Skeletal muscle tissue (tissue), 5 donors: ENCODE results near the gene ZNF25. TPM values are rescaled to one million over a fixed set of nuclear protein-coding genes. Genes with fewer than 3 reads are reported as not detected.
"Not testable (repeated sequence)": the region's sequence is repeated elsewhere in the genome, so short reads cannot be mapped to it uniquely, and the experiment has no call there.

Source experiments
- H3K27ac ChIP-seq: one replicate; pipeline ENCODE4 v1.7.0; 2013; ENCODE audit warnings: mild to moderate bottlenecking, low read depth, low read length, inconsistent platforms
- H3K27me3 ChIP-seq, 3 donors: one replicate each; pipeline ENCODE4 v1.7.0; 2013; ENCODE audit warnings: low read length in 3 of 3; ENCODE audit not compliant: control insufficient read depth in 3 of 3, insufficient read depth in 3 of 3
- H3K36me3 ChIP-seq, 3 donors: one replicate each; pipeline ENCODE4 v1.7.0; 2013; ENCODE audit warnings: low read length in 3 of 3; ENCODE audit not compliant: control insufficient read depth in 3 of 3, insufficient read depth in 3 of 3
- H3K4me1 ChIP-seq, 3 donors: one replicate each; pipeline ENCODE4 v1.7.0; 2013; ENCODE audit warnings: low read length in 3 of 3, mild to moderate bottlenecking in 3 of 3; ENCODE audit not compliant: control insufficient read depth in 3 of 3, insufficient read depth in 3 of 3
- H3K4me3 ChIP-seq, 3 donors: one replicate each; pipeline ENCODE4 v1.7.0; 2013; ENCODE audit warnings: low read length in 3 of 3
- H3K9ac ChIP-seq, 3 donors: one replicate each; pipeline ENCODE4 v1.7.0; 2013; ENCODE audit warnings: low read length in 3 of 3, mild to moderate bottlenecking in 3 of 3, moderate library complexity in 2 of 3, low read depth in 1 of 3
- H3K9me3 ChIP-seq, 3 donors: one replicate each; pipeline ENCODE4 v1.7.0; 2013; ENCODE audit warnings: low read length in 3 of 3; ENCODE audit not compliant: control insufficient read depth in 3 of 3
- small RNA-seq: library from RNA; depleted of rRNA; stranded (forward); fragments of <200 nt; gene quantifications from one replicate; pipeline ENCODE3, GENCODE V24; 2014
- total RNA-seq: library from RNA; depleted of rRNA; stranded (reverse); fragments of >200 nt; gene quantifications from one replicate; pipeline ENCODE4 v1.2.3, GENCODE V29; 2014
- donor health status: Osteomylitis.

Gene ZNF25
- total RNA-seq, 1 donor from 2014 or later, result 7.8 TPM

DNA sequence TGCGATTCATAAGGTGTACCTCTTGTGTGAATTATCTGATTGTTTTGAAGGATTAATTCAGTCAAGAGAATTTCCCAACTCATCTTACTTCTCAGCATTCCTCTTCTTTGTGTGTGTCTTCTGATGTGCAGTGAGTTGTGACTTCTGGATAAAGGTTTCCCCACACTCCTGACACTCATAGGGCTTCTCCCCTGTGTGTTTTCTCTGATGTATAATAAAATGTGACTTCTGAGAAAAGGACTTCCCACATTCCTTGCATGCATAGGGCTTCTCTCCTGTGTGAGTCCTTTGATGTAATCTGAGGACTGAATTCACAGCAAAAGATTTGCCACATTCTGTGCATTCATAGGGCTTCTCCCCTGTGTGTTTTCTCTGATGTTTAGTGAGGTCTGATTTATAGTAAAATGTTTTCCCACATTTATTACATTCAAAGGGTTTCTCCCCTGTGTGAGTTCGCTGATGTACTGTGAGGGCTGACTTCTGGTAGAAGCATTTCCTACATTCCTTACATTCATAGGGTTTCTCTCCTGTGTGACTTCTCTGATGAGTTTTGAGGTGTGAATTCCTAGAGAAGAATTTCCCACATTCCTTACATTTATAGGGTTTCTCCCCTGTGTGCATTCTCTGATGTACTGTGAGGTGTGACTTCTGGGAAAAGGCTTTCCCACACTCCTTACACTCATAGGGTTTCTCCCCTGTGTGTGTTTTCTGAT is 24.2 kb downstream of the ZNF25 start:
- H3K36me3 ChIP-seq, result peaks cover 34 to 60% (median 55%) of the 10 kb centered on the region in 3 donors
- H3K9me3 ChIP-seq, result no peaks in the 10 kb centered on the region
- H3K4me1 ChIP-seq, result no peaks in the 10 kb centered on the region
- no peaks in the 10 kb centered on the region for H3K27me3 ChIP-seq
- H3K4me3 ChIP-seq, result no peak overlapping the region
- H3K27ac ChIP-seq, result no peak overlapping the region
- no peak overlapping the region for H3K9ac ChIP-seq

- Histone ChIP-seq H3K27ac (no peak overlapping the region), H3K4me1 (no peaks in the 10 kb centered on the region), H3K4me3 (no peak overlapping the region), H3K9ac (no peak overlapping the region), H3K27me3 (no peaks in the 10 kb centered on the region), H3K9me3 (no peaks in the 10 kb centered on the region), H3K36me3 (peaks cover 10 to 44% (median 26%) of the 10 kb centered on the region in 3 donors)
Observed at GRCh38 chr10:37948210-37948609, 28.2 kb downstream of the ZNF25 start.

- Histone ChIP-seq H3K9ac (no peak overlapping the region), H3K9me3 (no peaks in the 10 kb centered on the region), H3K36me3 (peaks cover 6 to 38% (median 19%) of the 10 kb centered on the region in 3 donors), H3K4me3 (no peak overlapping the region), H3K27ac (no peak overlapping the region), H3K27me3 (no peaks in the 10 kb centered on the region), H3K4me1 (no peaks in the 10 kb centered on the region)
Observed at GRCh38 chr10:37947526-37947925, 28.9 kb downstream of the ZNF25 start.

DNA sequence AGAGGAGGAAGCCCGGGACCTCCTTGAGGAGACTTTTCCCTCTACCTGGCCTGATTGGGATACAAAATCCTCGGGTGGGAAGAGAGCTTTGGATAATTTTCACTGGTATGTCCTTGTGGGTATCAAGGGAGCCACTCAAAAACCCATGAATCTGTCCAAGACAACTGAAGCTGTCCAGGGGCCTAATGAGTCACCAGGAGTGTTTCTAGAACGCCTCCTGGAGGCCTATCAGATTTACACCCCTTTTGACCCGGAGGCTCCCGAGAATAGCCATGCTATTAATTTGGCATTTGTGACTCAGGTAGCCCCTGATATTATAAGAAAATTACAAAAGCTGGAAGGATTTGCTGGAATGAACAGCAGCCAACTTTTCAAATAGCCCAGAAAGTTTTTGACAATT is 38.6 kb downstream of the ZNF25 start:
- H3K36me3 ChIP-seq, result peaks cover 0 to 3% (median 2%) of the 10 kb centered on the region in 3 donors
- no peaks in the 10 kb centered on the region for H3K4me1 ChIP-seq
- no peaks in the 10 kb centered on the region for H3K27me3 ChIP-seq
- no peak overlapping the region for H3K4me3 ChIP-seq
- H3K27ac ChIP-seq, result no peak overlapping the region
- no peaks in the 10 kb centered on the region for H3K9me3 ChIP-seq
- no peak overlapping the region for H3K9ac ChIP-seq

DNA sequence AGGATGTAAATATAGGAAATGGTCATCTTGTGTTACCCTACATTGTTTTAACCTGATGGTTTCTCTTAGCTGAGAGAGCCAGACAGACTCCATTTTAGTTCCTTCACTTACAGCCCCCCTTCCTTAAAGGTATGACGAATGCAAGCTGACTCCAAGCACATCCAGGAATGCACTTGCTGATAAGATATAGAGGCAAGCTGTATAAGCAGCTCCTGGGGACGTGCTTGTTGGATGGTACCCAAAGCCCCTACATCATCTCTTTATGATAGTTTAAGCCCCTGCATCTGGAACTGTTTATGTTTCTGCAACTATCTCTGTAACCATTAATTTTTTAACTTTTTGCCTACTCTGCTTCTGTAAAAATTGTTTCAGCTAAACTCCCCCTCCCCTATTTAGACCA is 41.7 kb downstream of the ZNF25 start:
- Histone ChIP-seq H3K9me3 (no peaks in the 10 kb centered on the region), H3K36me3 (no peaks in the 10 kb centered on the region), H3K4me1 (no peaks in the 10 kb centered on the region), H3K27me3 (no peaks in the 10 kb centered on the region), H3K4me3 (no peak overlapping the region), H3K27ac (no peak overlapping the region), H3K9ac (no peak overlapping the region)

DNA sequence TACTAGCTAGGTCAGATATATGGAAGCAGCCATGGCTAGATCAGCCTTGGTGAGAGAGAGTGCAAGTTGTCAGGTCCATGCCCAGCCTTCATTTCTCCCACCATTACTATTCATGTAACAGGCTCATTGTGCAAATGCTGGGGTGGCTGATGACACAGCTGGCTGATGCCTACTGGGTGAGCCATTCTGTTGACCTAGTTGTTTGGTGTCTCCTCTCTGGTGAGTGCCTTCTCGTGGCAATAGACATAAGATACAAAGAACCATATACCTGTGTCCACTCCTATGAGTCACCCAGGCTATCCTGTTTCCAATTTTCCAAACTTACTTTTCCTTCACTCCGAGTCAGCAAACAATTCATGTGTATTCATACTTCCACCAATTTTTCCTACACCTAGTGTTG is 46.0 kb downstream of the ZNF25 start:
- Histone ChIP-seq H3K36me3 (no peaks in the 10 kb centered on the region), H3K4me3 (no peak overlapping the region), H3K27me3 (no peaks in the 10 kb centered on the region), H3K9me3 (no peaks in the 10 kb centered on the region), H3K27ac (no peak overlapping the region), H3K9ac (no peak overlapping the region), H3K4me1 (no peaks in the 10 kb centered on the region)

GRCh38 chr10:37908165-37908564 is 68.3 kb downstream of the ZNF25 start:
- not testable (repeated sequence) for H3K4me1 ChIP-seq, H3K9ac ChIP-seq, H3K27ac ChIP-seq, H3K27me3 ChIP-seq, H3K36me3 ChIP-seq, H3K4me3 ChIP-seq, H3K9me3 ChIP-seq

- Histone ChIP-seq H3K4me3 (no peak overlapping the region), H3K36me3 (no peaks in the 10 kb centered on the region), H3K27ac (no peak overlapping the region), H3K9ac (no peak overlapping the region), H3K27me3 (no peaks in the 10 kb centered on the region), H3K9me3 (peaks cover 0 to 4% (median 0%) of the 10 kb centered on the region in 3 donors), H3K4me1 (no peaks in the 10 kb centered on the region)
Observed at GRCh38 chr10:37906382-37906781, 70.1 kb downstream of the ZNF25 start.

Small RNA genes within 50 kb of the gene (small RNA-seq; reads per million reads assigned to genes)
- gene RF00019, result not detected

Other genes with a start within 250 kb of the ZNF25 start
- gene ZNF248, start 119.0 kb downstream of the ZNF25 start, total RNA-seq, result 16.7 TPM
- gene ZNF33A, start 34.0 kb upstream of the ZNF25 start, total RNA-seq, result 12.5 TPM
- gene ZNF37A, start 117.7 kb upstream of the ZNF25 start, total RNA-seq, result 5.7 TPM